Activated CD4-positive, CD25-positive, alpha-beta regulatory T cell (primary cell): Measurements from ENCODE around the gene PROK2.

Source experiments
- DNase-seq, 4 experiments: peaks; one replicate each; lab custom pipeline; 2025; lab: John Stamatoyannopoulos, UW

The PROK2 gene

GRCh38 chr3:71786551-71786950 is 1.6 kb upstream of the PROK2 start:
- no peak for DNase-seq

- DNase-seq = no peak
Measured at GRCh38 chr3:71786217-71786549, 1.2 kb upstream of the PROK2 start.

GRCh38 chr3:71785532-71786216 is 726 bp upstream of the PROK2 start:
- no peak for DNase-seq

- DNase-seq = no peak
Measured at GRCh38 chr3:71784201-71784913, 591 bp downstream of the PROK2 start.

GRCh38 chr3:71783152-71783551 is 1.8 kb downstream of the PROK2 start:
- DNase-seq = no peak

- no peak for DNase-seq
Measured at GRCh38 chr3:71780430-71780829, 4.5 kb downstream of the PROK2 start.

- DNase-seq = no peak
Measured at GRCh38 chr3:71779674-71780377, 5.1 kb downstream of the PROK2 start.

GRCh38 chr3:71778353-71778752 is 6.6 kb downstream of the PROK2 start:
- no peak for DNase-seq

GRCh38 chr3:71776538-71776937 is 8.4 kb downstream of the PROK2 start:
- no peak for DNase-seq

GRCh38 chr3:71771884-71772283 is 13.1 kb downstream of the PROK2 start:
- DNase-seq = no peak

GRCh38 chr3:71771126-71771525 is 13.8 kb downstream of the PROK2 start:
- DNase-seq = no peak

GRCh38 chr3:71763426-71763825 is 21.5 kb downstream of the PROK2 start:
- no peak for DNase-seq

- no peak for DNase-seq
Measured at GRCh38 chr3:71760140-71760539, 24.8 kb downstream of the PROK2 start.

- no peak for DNase-seq
Measured at GRCh38 chr3:71759401-71759800, 25.5 kb downstream of the PROK2 start.

GRCh38 chr3:71758091-71758490 is 26.9 kb downstream of the PROK2 start:
- no peak for DNase-seq

GRCh38 chr3:71754610-71755253 is 30.2 kb downstream of the PROK2 start:
- DNase-seq = no peak

- DNase-seq = peak in 1 of 4 experiments; percentile 1
Measured at GRCh38 chr3:71753701-71754609, 31.0 kb downstream of the PROK2 start, which contains the start of gene GPR27. Gene GPR27, plus strand, starts transcription at chr3:71753855. Its CDS starts 195 bp downstream, at chr3:71754050.

- DNase-seq = no peak
Measured at GRCh38 chr3:71752831-71753700, 31.9 kb downstream of the PROK2 start.

GRCh38 chr3:71751602-71752001 is 33.3 kb downstream of the PROK2 start:
- DNase-seq = no peak

GRCh38 chr3:71744738-71745137 is 40.2 kb downstream of the PROK2 start:
- DNase-seq = no peak

- no peak for DNase-seq
Measured at GRCh38 chr3:71742621-71743020, 42.3 kb downstream of the PROK2 start.
